Measurements from ENCODE around the gene CECR2. TPM values are rescaled to one million over a fixed set of nuclear protein-coding genes. Genes with fewer than 3 reads are reported as not detected.

The CECR2 gene
- total RNA-seq, 1 donor from 2014 or later, result 10.0 TPM

DNA sequence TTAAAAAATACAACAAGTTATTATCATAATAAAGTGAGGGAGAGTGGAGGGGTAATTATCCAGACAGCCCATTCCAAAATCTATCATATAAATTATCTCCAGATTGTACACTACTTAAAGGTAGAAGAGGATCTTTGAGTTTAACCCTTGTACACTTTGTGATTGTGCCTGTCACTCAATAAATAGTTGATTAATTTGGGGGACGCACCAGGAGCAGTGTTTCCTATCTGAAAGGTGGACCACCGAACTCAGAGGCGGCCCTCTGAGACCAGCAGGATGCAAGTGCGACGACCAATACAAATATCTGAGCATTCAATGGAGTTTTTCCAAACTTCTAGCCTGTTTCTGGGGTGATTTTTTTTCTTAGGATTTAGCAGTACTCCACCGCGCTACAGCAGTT is 1.1 kb upstream of the CECR2 start:
- DNase-seq (ENCODE audit: low spot score), result no peak

GRCh38 chr22:17368554-17369438 is 464 bp upstream of the CECR2 start:
- DNase-seq (ENCODE audit: low spot score), result peak; percentile 45

DNA sequence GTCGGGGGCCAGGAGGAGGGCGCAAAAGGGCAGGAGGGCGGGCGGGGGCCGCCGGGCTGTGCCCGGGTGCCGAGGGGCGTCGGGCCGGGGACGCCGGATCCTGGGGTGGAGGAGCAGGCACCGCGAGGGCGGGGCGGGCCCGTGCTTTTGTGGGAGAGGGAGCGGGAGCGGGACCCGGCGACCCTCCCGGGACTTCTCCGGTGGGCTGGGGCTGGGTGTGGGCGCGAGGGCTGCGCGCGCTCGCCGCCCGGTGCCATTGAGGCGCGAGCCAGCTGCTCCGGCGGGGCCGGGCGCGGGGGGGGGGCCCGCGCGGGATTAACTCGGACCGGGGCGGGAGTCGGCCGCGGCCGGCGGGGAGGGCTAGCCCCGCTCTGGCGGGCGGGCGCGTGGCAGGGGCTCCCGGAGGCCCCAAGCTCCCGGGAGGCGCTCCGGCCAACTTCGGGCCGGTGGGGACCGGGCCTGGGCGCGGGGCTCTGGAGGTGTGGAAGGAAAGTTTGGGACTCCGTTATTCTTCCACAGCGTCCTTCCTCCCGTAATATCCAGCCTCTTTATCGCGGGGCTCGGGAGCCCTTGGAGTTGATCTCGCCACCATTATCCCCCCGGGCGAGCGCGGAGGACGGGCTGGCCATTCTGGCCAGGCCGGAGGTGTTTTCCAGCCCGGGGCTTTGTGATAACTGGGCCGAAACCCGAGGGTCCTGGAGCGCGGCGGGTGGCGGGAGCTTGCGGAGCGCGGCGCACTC is 936 bp downstream of the CECR2 start:
- DNase-seq (ENCODE audit: low spot score), result no peak

DNA sequence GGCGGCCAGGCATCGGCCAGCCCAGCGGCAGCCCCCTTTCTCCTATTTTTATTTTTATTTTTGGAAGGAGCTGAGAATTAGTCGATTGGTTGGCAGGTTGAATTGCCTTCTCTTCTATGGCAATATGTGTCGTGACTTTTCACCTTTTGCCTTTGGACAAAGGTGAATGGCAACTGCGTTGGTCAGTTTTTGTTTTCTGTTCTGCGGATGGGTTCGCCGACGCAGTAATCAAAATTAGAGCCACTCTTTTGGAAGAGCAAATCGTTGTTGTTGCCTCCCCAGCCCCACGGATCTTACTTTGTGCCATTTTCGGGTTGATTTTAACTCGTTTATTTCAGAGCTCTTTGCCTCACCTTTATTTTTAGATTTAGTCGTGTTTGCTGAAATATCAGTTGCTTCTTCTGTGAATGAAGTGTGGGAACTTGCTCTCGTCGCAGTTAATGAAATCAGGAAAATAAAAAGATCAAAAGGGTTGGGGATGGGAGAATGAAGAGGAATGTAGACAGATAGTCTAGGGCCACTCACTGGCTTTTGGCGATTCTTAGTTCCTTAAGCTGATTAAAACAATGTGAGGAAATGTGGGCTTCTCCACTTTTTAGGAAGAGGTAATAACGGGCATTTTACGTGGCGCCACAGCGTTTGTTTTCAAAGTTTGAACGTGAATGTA is 1.6 kb downstream of the CECR2 start:
- no peak for DNase-seq (ENCODE audit: low spot score)

DNA sequence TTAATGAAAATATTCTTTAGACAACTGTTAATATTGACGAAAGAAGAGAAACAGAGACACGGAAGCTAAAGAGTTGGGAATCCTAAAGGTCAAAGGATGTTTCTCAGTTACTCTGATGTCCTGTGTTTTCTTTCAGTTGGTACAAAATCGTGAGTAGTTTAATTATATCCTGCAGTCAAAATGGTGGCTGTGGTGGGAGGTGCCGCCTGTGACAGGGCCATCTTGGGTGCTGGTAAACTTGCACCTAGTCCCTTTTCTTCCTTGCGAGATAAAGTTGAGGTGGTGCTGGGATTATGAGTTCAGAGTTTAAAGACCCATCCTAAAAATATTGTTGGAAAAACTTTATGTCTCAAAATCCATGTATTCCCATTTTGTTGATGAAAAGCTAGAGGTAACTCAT is 2.2 kb downstream of the CECR2 start:
- no peak for DNase-seq (ENCODE audit: low spot score)

- DNase-seq (ENCODE audit: low spot score), result no peak
Observed at GRCh38 chr22:17373855-17374254, 4.6 kb downstream of the CECR2 start.

GRCh38 chr22:17375914-17376614 is 6.8 kb downstream of the CECR2 start:
- no peak for DNase-seq (ENCODE audit: low spot score)

- no peak for DNase-seq (ENCODE audit: low spot score)
Observed at GRCh38 chr22:17376950-17377349, 7.7 kb downstream of the CECR2 start.

- DNase-seq (ENCODE audit: low spot score), result no peak
Observed at GRCh38 chr22:17379944-17380343, 10.7 kb downstream of the CECR2 start.

GRCh38 chr22:17380359-17381087 is 11.3 kb downstream of the CECR2 start:
- DNase-seq (ENCODE audit: low spot score), result no peak

GRCh38 chr22:17381192-17381913 is 12.1 kb downstream of the CECR2 start:
- DNase-seq (ENCODE audit: low spot score), result no peak

- no peak for DNase-seq (ENCODE audit: low spot score)
Observed at GRCh38 chr22:17384612-17385330, 15.5 kb downstream of the CECR2 start.

GRCh38 chr22:17387356-17387755 is 18.1 kb downstream of the CECR2 start:
- DNase-seq (ENCODE audit: low spot score), result no peak

DNA sequence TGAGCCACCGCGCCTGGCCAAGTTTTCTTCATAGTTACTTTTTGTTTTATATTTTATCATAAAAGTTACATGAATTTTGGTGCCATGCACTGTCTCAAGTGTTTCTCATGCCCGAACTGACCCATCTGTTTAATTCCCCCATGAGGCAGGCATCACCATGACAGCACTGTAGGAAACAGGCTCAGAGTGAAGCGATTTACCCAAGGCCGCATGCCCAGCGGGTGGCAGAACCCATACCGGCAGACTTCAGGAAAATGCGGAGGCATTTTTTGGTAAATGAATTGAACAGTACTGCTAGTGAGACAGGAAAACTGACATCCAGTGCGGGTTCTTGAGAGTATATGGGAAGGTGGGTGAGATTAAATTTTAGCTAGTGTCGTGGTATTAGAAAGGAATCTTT is 19.0 kb downstream of the CECR2 start:
- DNase-seq (ENCODE audit: low spot score), result no peak

- DNase-seq (ENCODE audit: low spot score), result no peak
Observed at GRCh38 chr22:17390087-17390486, 20.8 kb downstream of the CECR2 start.

- no peak for DNase-seq (ENCODE audit: low spot score)
Observed at GRCh38 chr22:17396516-17396915, 27.3 kb downstream of the CECR2 start.

GRCh38 chr22:17397756-17398547 is 28.7 kb downstream of the CECR2 start:
- DNase-seq (ENCODE audit: low spot score), result no peak

GRCh38 chr22:17400305-17400704 is 31.0 kb downstream of the CECR2 start:
- DNase-seq (ENCODE audit: low spot score), result no peak

DNA sequence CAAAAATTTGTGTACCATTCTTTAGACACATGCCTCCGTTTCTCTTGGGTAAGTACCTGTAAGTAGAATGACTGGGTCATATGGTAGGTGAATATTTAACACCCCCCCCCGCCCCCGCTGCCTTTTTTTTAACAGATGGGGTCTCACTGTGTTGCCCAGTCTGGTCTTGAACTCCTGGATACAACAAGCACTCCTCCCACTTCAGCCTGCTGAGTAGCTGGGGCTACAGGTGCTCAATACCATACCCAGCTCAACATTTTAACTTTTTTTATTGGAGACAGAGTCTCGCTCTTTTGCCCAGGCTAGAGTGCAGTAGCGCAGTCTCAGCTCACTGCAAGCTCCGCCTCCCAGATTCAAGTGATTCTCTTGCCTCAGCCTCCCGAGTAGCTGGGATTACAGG is 32.5 kb downstream of the CECR2 start:
- DNase-seq (ENCODE audit: low spot score), result no peak
